Neuronal stem cell (in vitro differentiated cells): ENCODE data around the gene DOCK4.

Source experiments
- DNase-seq: peaks from one replicate; pipeline ENCODE4 v3.0.0-alpha.2; 2013; ENCODE audit warnings: low spot score
- H2AFZ ChIP-seq: one replicate; pipeline ENCODE4 v1.6.1; 2013; ENCODE audit warnings: mild to moderate bottlenecking, low read length, inconsistent platforms
- H2AK5ac ChIP-seq: 2 replicates; pipeline ENCODE4 v1.6.1; 2013; ENCODE audit warnings: low read depth, mild to moderate bottlenecking, inconsistent platforms, low read length, moderate library complexity, mixed read lengths
- H2BK120ac ChIP-seq: 2 replicates; pipeline ENCODE4 v1.6.1; 2013; ENCODE audit warnings: low read depth, mild to moderate bottlenecking, inconsistent platforms, low read length, moderate library complexity, mixed read lengths
- H2BK12ac ChIP-seq: one replicate; pipeline ENCODE4 v1.6.1; 2013; ENCODE audit warnings: low read length, inconsistent platforms
- H2BK15ac ChIP-seq: 2 replicates; pipeline ENCODE4 v1.6.1; 2013; ENCODE audit warnings: mild to moderate bottlenecking, low read length, inconsistent platforms, mixed read lengths
- H2BK5ac ChIP-seq: one replicate; pipeline ENCODE4 v1.6.1; 2013; ENCODE audit warnings: inconsistent platforms, mild to moderate bottlenecking, low read length, moderate library complexity
- H3K14ac ChIP-seq: one replicate; pipeline ENCODE4 v1.6.1; 2013; ENCODE audit warnings: low read length, inconsistent platforms
- H3K18ac ChIP-seq: 2 replicates; pipeline ENCODE4 v1.6.1; 2013; ENCODE audit warnings: low read length, inconsistent platforms
- H3K23ac ChIP-seq: 2 replicates; pipeline ENCODE4 v1.6.1; 2013; ENCODE audit warnings: low read depth, mild to moderate bottlenecking, mixed read lengths, low read length, inconsistent platforms; ENCODE audit not compliant: poor library complexity
- H3K27ac ChIP-seq: replicated peaks from 3 replicates; pipeline ENCODE4 v1.5.1; 2013; ENCODE audit warnings: low read length, inconsistent platforms
- H3K27me3 ChIP-seq, 3 experiments: 2 replicates each; pipeline ENCODE4 v1.6.1; 2013; ENCODE audit warnings: low read length in 3 of 3, mild to moderate bottlenecking in 2 of 3, inconsistent platforms in 1 of 3, low read depth in 1 of 3, mixed read lengths in 1 of 3, moderate library complexity in 1 of 3; ENCODE audit not compliant: control insufficient read depth in 3 of 3, insufficient read depth in 3 of 3
- H3K36me3 ChIP-seq, 2 donors: replicated peaks in 1 of 2; 2 replicates each; pipeline ENCODE4 v1.6.1; 2013; ENCODE audit warnings: low read length in 2 of 2; ENCODE audit not compliant: control insufficient read depth in 2 of 2, insufficient read depth in 2 of 2
- H3K4ac ChIP-seq: 2 replicates; pipeline ENCODE4 v1.6.1; 2013; ENCODE audit warnings: inconsistent platforms, mild to moderate bottlenecking, low read length, moderate library complexity
- H3K4me1 ChIP-seq, 2 donors: 1 replicate in 1 of 2; 2 replicates in 1 of 2; pipeline ENCODE4 v1.6.1; 2013; ENCODE audit warnings: low read length in 2 of 2, low read depth in 1 of 2; ENCODE audit not compliant: control insufficient read depth in 2 of 2, insufficient read depth in 1 of 2
- H3K4me2 ChIP-seq: one replicate; pipeline ENCODE4 v1.6.1; 2013; ENCODE audit warnings: mild to moderate bottlenecking, low read length, inconsistent platforms; ENCODE audit not compliant: insufficient read depth, poor library complexity, severe bottlenecking
- H3K4me3 ChIP-seq, 2 donors: 2 replicates each; pipeline ENCODE4 v1.5.1; 2013; ENCODE audit warnings: low read length in 2 of 2, mild to moderate bottlenecking in 2 of 2, inconsistent platforms in 1 of 2, moderate library complexity in 1 of 2
- H3K79me1 ChIP-seq: one replicate; pipeline ENCODE4 v1.6.1; 2013; ENCODE audit warnings: low read depth, mild to moderate bottlenecking, inconsistent platforms, low read length, moderate library complexity
- H3K9ac ChIP-seq: one replicate; pipeline ENCODE4 v1.6.1; 2013; ENCODE audit warnings: mild to moderate bottlenecking, low read depth, low read length, inconsistent platforms; ENCODE audit not compliant: poor library complexity
- H3K9me3 ChIP-seq, 2 donors: replicated peaks in 1 of 2; 2 replicates each; pipeline versions ENCODE3 to v1.6.1; 2013; ENCODE audit warnings: low read length in 2 of 2, mild to moderate bottlenecking in 2 of 2, inconsistent platforms in 1 of 2, low read depth in 1 of 2, mixed read lengths in 1 of 2, moderate library complexity in 1 of 2; ENCODE audit not compliant: control insufficient read depth in 2 of 2, insufficient read depth in 1 of 2
- H4K8ac ChIP-seq: one replicate; pipeline ENCODE4 v1.6.1; 2013; ENCODE audit warnings: low read depth, mild to moderate bottlenecking, inconsistent platforms, low read length, moderate library complexity
- H4K91ac ChIP-seq: one replicate; pipeline ENCODE4 v1.6.1; 2013; ENCODE audit warnings: low read length, low read depth, mild to moderate bottlenecking, inconsistent platforms; ENCODE audit not compliant: poor library complexity
- WGBS, 2 donors: extraction: QIAGEN DNeasy Blood & Tissue Kit; methylation state at CpG; one replicate each; pipeline ENCODE4 v1.1.7; 2013; ENCODE audit warnings: missing lambda C conversion rate in 2 of 2, mixed read lengths in 1 of 2; ENCODE audit not compliant: insufficient read length in 2 of 2, insufficient replicate concordance in 1 of 2; ENCODE audit errors: extremely low coverage in 2 of 2; 5-methylcytosine and 5-hydroxymethylcytosine counted together

DOCK4 gene

GRCh38 chr7:112093409-112093808, 112.8 kb downstream of the DOCK4 start:
- no peak overlapping the region for H2AK5ac ChIP-seq
- no peak overlapping the region for H3K23ac ChIP-seq
- H3K14ac ChIP-seq, result no peak overlapping the region
- H3K4me3 ChIP-seq, result no peak overlapping the region
- no peaks in the 10 kb centered on the region for H3K36me3 ChIP-seq
- H2BK5ac ChIP-seq, result no peak overlapping the region
- no peak overlapping the region for H2BK12ac ChIP-seq
- H3K18ac ChIP-seq, result no peak overlapping the region
- no peak for DNase-seq
- H2BK120ac ChIP-seq, result no peak overlapping the region
- H3K4ac ChIP-seq, result no peak overlapping the region
- H3K27me3 ChIP-seq, result no peaks in the 10 kb centered on the region
- WGBS, 2 donors, result 100% methylated on average over 1 of the region's 5 CpGs; no CpG with 5 or more reads in 1 of the 2 donors
- no peak overlapping the region for H2AFZ ChIP-seq
- H3K27ac ChIP-seq, result no peak overlapping the region
- H3K79me1 ChIP-seq, result no peaks in the 10 kb centered on the region
- peaks cover 0 to 7% of the 10 kb centered on the region in 2 donors for H3K9me3 ChIP-seq
- peaks cover 2 to 4% of the 10 kb centered on the region in 2 donors for H3K4me1 ChIP-seq
- H3K4me2 ChIP-seq, result no peak overlapping the region
- no peak overlapping the region for H4K8ac ChIP-seq
- no peak overlapping the region for H2BK15ac ChIP-seq
- H4K91ac ChIP-seq, result no peak overlapping the region
- no peak overlapping the region for H3K9ac ChIP-seq

DNA sequence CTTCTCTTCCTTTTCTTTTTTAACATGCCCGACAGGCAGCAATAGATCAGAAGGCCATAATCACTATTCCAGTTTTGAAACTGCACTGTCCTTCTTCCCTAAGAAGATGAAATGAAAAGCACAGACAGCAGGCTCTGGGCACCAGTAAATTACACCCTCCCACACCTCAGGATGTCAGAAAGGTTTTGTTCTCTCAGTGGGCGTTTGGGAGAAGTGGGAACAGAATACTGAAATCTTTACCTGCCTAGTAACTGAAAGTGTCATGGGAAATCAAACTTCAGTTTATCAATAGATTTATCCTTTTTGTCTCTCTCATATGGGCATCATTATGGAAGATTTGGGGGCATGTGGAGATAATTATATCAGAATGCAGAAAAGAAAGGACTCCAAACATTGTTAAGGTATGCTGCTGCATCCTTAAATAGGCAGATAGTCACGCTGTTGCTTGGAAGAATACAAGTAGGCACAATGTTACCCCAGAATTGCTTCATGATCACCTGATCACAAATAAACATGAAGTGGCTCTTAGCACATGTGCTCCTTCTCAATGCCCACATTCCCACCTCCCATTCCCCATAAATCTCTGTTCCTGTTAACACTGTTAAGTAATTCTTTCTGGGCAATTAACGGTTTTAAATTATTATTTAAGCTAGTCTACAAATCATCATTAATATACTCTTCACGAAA, 113.3 kb downstream of the DOCK4 start:
- H3K4me3 ChIP-seq, result no peak overlapping the region
- no peak overlapping the region for H2BK12ac ChIP-seq
- H3K27ac ChIP-seq, result no peak overlapping the region
- H3K18ac ChIP-seq, result no peak overlapping the region
- no peaks in the 10 kb centered on the region for H3K36me3 ChIP-seq
- peaks cover 0 to 7% of the 10 kb centered on the region in 2 donors for H3K9me3 ChIP-seq
- H3K27me3 ChIP-seq, result no peaks in the 10 kb centered on the region
- H3K4me1 ChIP-seq, result peaks cover 2 to 4% of the 10 kb centered on the region in 2 donors
- H3K4me2 ChIP-seq, result no peak overlapping the region
- 100% methylated on average over 1 of the region's 5 CpGs; no CpG with 5 or more reads in 1 of the 2 donors for WGBS, 2 donors
- H3K14ac ChIP-seq, result no peak overlapping the region
- no peak overlapping the region for H3K4ac ChIP-seq
- no peaks in the 10 kb centered on the region for H3K79me1 ChIP-seq
- H3K23ac ChIP-seq, result no peak overlapping the region
- H2BK120ac ChIP-seq, result no peak overlapping the region
- H4K91ac ChIP-seq, result no peak overlapping the region
- H2BK5ac ChIP-seq, result no peak overlapping the region
- no peak overlapping the region for H2AFZ ChIP-seq
- H4K8ac ChIP-seq, result no peak overlapping the region
- H3K9ac ChIP-seq, result no peak overlapping the region
- no peak overlapping the region for H2BK15ac ChIP-seq
- no peak for DNase-seq
- H2AK5ac ChIP-seq, result no peak overlapping the region

DNA sequence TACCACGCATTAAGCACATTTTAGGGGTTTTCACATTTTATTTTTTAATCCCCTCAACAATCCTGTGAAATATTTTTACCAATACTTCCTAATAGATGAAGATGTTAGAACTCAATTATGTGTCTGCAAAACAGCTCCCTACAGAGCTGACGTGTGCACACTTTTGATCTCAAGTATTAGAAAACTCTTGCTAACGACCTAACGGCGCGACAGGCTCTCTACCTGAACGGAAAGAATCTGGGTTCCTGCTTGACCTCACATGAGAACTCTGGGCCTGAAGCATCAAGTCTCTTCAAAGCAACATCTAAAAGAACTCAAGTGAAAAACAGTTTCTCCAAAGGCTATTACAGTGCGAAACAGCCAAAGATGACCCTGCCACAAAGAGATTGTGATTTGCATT, 113.9 kb downstream of the DOCK4 start:
- no peak overlapping the region for H3K4me3 ChIP-seq
- no peak overlapping the region for H2BK15ac ChIP-seq
- H2BK5ac ChIP-seq, result no peak overlapping the region
- no peak overlapping the region for H4K91ac ChIP-seq
- H3K18ac ChIP-seq, result no peak overlapping the region
- H3K4ac ChIP-seq, result no peak overlapping the region
- no peak overlapping the region for H2BK120ac ChIP-seq
- H3K4me2 ChIP-seq, result no peak overlapping the region
- no peak for DNase-seq
- H3K14ac ChIP-seq, result no peak overlapping the region
- H3K9me3 ChIP-seq, result peaks cover 0 to 7% of the 10 kb centered on the region in 2 donors
- H2BK12ac ChIP-seq, result no peak overlapping the region
- no peak overlapping the region for H4K8ac ChIP-seq
- H3K27me3 ChIP-seq, result no peaks in the 10 kb centered on the region
- WGBS, 2 donors, result no CpG with 5 or more reads among the region's 8 CpGs
- H3K27ac ChIP-seq, result no peak overlapping the region
- no peak overlapping the region for H3K23ac ChIP-seq
- H3K4me1 ChIP-seq, result peaks cover 2 to 4% of the 10 kb centered on the region in 2 donors
- H2AK5ac ChIP-seq, result no peak overlapping the region
- H3K36me3 ChIP-seq, result no peaks in the 10 kb centered on the region
- no peak overlapping the region for H3K9ac ChIP-seq
- no peaks in the 10 kb centered on the region for H3K79me1 ChIP-seq
- no peak overlapping the region for H2AFZ ChIP-seq

DNA sequence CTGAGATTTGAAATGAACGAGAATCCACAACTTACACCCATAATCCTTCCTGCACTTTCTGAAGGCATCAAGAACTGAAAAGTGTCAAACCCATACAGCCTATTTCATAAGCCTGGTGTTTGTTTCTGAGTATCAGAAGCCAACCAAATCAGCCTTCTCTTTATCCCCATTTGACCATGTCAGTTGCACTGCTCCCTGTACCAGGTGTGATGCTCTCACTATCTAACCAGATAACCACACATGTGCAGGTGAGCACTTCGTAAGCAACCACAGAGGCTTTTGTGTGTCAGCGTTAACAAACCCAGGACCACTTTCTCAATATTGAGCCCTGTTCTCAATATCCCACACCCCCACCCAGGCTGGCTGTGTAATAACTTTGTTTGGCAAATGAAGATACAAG, 114.4 kb downstream of the DOCK4 start:
- Histone ChIP-seq H2AFZ (no peak overlapping the region), H3K27me3 (no peaks in the 10 kb centered on the region), H3K9ac (no peak overlapping the region), H2BK120ac (no peak overlapping the region), H4K91ac (no peak overlapping the region), H4K8ac (no peak overlapping the region), H3K4me3 (no peak overlapping the region), H3K9me3 (peaks cover 0 to 7% of the 10 kb centered on the region in 2 donors), H3K79me1 (no peaks in the 10 kb centered on the region), H3K4me1 (peaks cover 2 to 4% of the 10 kb centered on the region in 2 donors), H3K27ac (no peak overlapping the region), H3K18ac (no peak overlapping the region), H3K23ac (no peak overlapping the region), H2AK5ac (no peak overlapping the region), H3K14ac (no peak overlapping the region), H2BK5ac (no peak overlapping the region), H3K36me3 (no peaks in the 10 kb centered on the region), H3K4me2 (no peak overlapping the region), H2BK15ac (no peak overlapping the region), H3K4ac (no peak overlapping the region), H2BK12ac (no peak overlapping the region)
- DNase-seq, result no peak
- WGBS, 2 donors, result no CpG with 5 or more reads among the region's 3 CpGs
